KBM-7 (cell line): ENCODE data around the gene CMKLR1.

Experiments used
- DNase-seq: peaks from one replicate; pipeline ENCODE4 v3.0.0-alpha.2; 2015
- in situ Hi-C: fragments of 300-500 bp; cut with MboI; formaldehyde crosslinking; loops from 2 replicates; pipeline ENCODE4 v1.14.3; 2020; ENCODE audit warnings: low sequenced_read_pairs, low pct_unique_long_range_greater_than_20kb, mixed read lengths

The CMKLR1 gene

DNA sequence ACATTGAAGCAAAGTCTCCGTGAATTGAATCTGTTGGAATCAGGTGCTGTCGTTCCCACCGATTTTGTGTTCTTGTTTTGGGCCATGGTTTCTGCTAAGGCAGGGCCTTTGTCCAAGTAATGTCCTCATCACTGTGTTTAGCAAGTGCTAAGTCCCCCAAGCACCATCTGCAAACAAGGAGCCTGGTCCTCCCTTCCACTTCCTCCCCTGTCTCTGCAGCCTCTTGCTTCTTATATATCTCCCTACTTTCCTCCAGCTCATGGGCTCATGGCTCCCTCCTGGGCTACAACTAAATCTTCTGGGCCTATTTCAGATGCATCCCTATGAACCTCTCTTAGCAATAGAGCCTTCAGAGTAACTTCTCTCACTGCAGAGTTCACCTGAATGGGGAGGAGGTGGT lies 25.8 kb upstream of the CMKLR1 start:
- no peak for DNase-seq
- in situ Hi-C loops, result no loop called here

DNA sequence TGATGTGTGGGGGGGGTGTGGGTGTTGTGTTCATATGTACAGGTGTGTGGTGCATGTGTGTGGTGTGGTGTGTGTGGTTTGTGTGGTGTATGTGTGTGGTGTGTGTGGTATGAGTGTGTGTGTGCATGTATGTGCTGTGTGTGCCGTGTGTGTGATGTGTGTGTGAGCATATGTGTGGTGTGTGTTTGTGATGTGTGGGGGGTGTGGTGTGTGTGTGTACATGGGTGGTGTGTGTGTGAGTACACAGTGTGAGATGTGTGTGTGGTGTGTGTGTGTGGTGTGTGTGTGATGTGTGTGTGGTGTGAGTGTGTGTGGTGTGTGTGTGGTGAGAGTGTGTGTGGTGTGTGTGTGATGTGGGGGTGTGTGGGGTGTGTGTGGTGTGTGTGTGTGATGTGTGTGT lies 24.5 kb upstream of the CMKLR1 start:
- no peak for DNase-seq
- in situ Hi-C loops, result no loop called here

DNA sequence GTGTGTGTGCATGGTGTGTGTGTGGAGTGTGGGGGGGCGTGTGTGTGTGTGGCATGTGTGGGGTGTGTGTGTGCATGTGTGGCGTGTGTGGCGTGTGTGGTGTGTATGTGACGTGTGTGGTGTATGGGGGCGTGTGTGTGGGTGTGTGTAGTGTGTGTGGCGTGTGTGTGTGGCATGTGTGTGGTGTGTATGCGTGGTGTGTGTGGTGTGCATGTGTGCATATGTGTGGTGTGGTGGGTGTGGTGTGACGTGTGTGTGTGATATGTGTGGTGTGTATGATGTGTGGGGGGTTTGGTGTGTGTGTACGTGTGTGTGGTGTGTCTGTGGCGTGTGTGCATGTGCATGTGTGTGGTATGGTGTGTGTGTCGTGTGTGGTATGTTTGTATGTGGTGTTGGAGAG lies 24.1 kb upstream of the CMKLR1 start:
- in situ Hi-C loops, result no loop called here
- DNase-seq, result no peak

DNA sequence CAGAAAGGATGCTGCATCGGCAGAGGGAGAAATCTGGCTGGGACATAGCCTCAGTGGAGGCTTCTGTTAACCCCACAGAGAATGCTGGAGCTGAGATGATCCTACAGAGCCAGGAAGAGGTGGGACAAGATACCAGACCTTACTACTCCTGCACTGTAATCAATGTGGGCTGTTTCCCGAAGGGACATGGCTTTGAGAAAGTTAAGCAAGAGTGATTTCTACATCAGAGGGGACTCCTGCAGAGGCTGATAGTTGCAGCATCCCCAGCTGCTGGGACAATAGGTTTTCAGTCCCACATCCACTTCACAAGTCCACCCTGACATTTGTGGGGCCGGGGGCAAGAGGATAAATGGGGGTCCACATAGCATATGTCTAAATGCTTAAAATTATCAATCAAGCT lies 22.5 kb upstream of the CMKLR1 start:
- DNase-seq, result no peak
- in situ Hi-C loops, result no loop called here

DNA sequence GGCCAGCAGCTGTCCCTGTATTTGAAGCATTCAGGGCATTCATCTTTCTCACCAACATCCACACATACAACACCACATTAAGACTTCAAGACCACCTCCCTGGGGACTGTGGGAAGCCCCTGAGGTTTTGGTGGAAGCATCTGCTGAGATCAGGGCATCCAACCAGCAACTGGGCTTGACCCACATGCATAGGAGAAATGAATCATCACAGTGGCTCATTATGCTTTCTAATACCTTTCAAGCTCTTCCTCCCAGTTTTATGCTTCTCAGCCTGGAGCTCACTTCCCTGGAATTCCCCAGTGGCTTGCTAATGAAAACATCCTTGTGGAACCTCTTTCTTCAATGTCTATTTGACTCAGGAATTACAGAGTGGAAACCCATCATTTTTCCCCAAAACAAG lies 21.4 kb upstream of the CMKLR1 start:
- DNase-seq, result no peak
- in situ Hi-C loops, result no loop called here

DNA sequence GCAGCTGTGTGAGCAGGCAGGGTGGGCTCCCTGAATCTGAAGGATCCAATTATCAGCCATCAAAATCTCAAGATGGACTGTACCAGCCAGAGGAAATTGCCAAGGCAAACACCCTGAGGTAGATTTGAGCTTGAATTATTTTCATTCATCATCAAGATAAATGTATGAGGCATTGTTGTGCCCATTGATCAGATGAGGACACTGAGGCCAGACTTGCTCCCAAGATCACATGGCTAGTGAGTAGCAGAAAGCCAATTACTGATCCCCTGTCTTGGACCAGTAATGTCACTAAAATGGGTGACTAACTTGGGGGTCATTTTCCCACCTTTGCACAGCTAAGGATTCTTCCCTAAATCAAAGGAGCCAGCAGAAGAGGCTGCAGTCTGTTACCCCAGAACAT lies 20.9 kb upstream of the CMKLR1 start:
- in situ Hi-C loops, result no loop called here
- DNase-seq, result no peak

DNA sequence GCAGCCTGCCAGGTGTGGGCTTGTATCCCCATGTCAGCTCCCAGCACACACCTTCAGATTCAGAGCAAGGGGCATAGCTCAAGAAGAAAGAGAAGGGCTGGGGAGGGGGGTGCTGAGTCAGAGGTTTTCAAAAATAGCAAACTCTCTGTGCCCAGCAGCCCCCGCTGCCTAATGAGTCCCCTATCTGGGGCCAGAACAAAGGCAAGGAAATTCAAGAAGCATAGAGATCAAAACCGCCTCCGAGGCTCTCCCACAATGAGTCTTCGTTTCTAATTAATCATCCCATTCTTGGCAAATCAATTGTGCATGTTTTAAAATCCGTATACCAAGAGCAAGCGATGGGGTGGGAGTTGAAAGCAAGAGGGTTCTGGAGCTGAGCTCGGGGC lies 19.5 kb upstream of the CMKLR1 start:
- no peak for DNase-seq
- in situ Hi-C loops, result no loop called here

DNA sequence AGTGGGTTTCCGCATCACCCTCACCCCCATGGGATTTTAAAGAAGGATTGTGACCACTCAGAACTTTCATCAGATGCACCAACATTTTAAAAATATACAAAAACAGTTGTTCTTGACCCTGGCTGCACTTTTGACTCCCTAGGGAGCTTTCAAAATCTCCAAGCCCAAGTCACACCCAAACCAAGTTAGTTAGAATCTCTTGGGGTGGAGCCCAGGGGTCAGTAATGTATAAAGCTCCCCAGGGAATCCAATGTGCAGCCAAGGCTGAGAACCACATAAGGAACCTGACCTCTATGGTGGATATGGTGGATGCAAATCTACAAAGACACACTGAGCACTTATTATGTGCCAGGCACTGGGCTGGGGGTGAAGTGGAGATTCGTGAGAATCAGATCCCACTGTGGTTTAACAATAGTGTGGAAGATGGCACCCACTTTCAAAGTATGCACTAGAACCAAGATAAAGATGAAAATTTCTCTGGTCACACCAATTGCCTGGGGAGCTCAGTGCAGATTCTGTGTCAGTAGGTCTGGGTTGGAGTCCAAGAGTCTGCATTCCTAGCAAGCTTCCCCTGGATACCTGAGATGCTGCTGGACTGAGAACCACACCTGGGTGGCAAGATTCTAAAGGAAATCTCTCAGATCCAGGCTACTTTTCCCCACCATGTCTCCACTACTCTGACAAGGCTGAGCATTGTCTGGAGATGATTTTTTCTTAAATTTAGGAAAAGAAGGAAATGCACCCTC lies 18.9 kb upstream of the CMKLR1 start:
- in situ Hi-C loops, result no loop called here
- no peak for DNase-seq

DNA sequence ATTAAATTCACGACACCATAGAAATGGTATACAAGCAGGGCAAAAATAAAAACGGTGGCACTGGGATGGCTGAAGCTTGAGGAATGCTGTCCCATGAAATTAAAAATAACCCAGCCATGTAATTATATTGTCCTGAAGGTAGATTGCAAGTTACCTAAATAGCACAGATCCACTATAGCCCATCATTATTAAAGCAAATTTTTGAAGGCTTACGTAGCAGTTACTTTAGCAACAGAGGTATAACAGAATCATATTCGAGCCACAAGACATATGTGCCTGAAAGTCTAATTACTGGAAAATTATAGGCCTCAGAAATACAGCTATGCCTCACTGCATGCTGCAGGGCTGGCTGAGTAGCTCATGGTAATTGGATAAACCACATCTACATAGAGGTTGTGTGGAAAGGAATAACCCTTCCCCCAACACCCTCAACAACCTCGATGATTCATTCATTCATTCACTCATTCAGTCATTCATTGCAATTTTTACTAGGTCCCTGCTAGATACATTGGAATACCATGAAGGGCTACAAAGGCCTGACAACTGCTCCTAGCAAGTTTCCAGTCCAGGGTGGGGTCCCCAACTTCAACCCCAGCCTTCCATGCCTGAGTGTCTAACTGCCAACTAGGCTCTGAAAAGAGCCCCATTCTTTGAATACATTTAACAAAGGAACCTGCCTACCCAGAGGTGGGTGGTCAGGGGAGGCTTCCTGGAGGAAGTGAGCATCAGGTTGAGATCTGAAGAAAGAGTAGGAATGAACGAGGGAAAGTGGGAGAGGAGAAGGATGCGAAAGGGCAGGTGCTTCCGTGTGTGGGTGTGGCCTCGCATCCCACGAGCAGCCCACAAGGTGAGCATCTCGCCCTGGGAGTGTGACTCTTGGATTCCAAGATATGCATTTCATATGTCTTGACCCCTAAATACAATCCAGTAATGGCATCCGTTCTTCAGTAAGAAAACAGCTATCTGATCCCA lies 18.0 kb upstream of the CMKLR1 start:
- in situ Hi-C loops, result no loop called here
- no peak for DNase-seq

DNA sequence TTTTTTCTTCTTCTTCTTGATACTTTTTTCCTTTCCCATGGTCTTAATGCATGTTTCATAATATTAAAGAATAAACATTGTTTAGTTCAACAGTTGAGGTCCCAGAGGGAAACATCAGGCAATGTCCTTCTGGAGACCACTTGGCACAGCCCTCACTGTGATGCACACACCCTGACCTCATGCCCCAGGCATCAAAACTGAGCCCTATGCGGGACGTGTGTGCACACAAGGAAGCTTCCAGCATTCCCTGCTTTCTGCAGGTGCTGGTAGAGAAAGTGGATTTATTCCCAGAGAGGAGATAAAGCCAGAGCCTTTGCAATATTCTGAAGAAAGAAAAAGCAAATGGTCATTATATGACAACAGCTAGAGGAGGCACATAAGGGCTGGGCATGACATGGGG lies 16.0 kb upstream of the CMKLR1 start:
- in situ Hi-C loops, result no loop called here
- DNase-seq, result no peak

DNA sequence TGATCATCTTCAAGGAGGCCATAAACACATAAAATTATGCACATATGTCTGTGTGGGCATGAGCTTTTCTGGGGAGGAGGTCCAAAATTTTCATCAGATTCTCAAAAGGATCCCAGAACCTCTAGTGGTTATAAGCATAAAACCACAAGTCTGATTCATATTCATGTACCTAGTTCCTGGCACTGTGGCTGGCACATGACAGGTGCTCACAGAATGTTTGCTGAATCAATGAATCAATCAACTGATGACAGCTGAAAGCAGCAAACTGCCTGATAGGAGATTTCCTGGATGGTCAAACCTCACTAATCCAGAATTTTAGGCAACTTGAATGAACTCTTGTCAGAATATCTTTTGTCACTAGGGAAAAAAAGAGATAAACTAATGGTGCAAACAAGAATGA lies 13.5 kb upstream of the CMKLR1 start:
- in situ Hi-C loops, result no loop called here
- no peak for DNase-seq

DNA sequence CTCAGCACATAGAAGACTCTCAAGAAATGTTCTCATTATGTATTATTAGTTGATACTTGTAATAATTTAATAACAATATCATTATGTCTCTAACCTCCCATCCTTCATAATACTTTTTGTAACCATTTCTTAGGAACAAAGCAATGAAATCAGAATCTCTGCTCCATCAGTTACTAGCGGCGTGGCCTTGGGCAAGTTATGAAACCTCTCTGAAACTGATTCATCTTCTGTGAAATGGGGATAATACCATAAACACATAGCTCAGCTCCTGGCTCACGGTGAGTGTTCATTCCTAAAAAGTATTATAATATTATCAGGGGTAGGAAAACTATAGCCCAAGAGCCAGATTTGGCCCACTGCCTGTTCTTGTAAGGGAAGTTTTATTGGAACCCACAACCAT lies 11.4 kb upstream of the CMKLR1 start:
- DNase-seq, result no peak
- in situ Hi-C loops, result no loop called here

DNA sequence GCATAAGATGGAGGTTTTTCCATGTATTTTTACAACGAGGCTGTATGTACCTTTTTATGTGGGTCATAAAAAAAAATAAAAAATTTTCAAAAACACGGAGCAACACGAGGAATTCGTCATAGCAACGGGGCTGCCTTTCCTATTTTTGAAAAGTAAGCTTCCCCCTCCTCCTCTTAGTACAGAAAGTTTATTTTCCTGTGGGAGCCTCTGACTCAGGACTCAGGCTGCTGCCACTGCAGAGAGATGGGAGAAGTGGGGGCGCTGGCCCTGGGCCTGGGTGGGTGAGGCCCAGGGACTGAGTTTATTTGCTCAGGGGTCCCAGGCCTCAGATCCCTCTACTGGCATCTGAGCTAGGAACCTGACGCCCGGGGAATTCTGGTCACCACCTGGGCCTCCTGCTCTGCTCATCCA lies 10.2 kb upstream of the CMKLR1 start:
- in situ Hi-C loops, result no loop called here

DNA sequence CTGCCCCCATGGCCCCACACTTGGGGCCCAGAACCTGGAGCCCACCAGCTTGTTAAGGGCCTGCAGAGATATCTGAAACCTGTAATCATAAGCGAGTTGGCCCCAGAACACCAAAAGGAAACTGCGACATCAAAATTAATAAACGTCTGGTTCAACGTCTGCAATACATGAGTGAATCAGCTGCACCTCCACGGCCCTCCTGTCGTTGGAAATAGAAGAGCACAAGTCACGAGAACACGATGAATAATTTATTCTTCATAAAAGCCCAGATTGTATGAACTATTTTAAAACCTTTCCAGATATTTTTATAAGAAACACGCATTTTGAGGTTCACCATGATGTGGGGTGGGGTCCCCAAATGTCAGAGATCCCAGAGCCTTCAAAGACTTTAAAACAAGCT lies 9.7 kb upstream of the CMKLR1 start:
- no peak for DNase-seq
- in situ Hi-C loops, result no loop called here

More for the DNA sequence above, 10.2 kb upstream of the CMKLR1 start:
- no peak for DNase-seq

DNA sequence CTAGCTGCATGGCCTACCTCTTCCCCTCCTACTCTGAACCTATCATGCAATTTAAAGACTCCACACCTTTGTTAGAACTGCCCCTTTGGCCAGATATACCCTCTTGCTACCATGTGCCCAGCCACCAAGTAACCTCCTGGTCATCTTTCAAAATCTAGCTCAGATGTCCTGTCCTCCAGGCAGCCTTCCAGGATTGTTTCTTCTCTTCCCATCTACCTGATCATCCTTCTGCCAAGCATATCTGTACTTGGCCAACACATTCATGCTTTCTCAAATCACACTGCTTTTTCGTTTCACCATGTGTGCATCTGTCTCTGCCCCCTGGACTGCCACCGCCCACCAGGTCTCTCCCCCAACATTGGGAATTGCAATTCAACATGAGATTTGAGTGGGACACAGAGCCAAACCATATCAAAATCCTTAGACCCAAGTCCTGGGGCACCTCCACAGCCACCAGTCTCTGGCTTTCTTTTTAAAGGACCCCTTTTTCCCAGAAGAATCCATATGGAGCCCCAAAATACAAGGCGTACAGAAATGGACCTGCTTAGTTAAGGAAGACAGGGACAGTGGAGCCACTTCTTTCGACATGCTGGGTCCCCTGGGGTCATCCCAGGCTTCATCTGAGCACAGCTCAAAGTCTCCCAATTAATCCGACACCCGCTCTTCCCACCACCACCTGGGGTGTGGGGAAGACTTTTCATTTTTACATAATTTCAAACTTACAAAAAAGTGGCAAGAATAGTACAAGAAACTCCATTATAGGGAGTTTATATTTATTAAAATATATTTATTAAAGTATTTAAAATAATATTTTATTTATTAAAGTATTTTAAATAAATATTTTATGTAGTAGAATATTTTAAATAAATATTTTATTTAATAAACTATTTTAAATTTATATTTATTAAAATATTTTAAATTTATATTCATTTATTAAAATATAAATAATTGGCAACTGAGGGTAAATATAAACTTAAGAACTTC lies 7.9 kb upstream of the CMKLR1 start:
- DNase-seq, result no peak
- in situ Hi-C loops, result no loop called here

DNA sequence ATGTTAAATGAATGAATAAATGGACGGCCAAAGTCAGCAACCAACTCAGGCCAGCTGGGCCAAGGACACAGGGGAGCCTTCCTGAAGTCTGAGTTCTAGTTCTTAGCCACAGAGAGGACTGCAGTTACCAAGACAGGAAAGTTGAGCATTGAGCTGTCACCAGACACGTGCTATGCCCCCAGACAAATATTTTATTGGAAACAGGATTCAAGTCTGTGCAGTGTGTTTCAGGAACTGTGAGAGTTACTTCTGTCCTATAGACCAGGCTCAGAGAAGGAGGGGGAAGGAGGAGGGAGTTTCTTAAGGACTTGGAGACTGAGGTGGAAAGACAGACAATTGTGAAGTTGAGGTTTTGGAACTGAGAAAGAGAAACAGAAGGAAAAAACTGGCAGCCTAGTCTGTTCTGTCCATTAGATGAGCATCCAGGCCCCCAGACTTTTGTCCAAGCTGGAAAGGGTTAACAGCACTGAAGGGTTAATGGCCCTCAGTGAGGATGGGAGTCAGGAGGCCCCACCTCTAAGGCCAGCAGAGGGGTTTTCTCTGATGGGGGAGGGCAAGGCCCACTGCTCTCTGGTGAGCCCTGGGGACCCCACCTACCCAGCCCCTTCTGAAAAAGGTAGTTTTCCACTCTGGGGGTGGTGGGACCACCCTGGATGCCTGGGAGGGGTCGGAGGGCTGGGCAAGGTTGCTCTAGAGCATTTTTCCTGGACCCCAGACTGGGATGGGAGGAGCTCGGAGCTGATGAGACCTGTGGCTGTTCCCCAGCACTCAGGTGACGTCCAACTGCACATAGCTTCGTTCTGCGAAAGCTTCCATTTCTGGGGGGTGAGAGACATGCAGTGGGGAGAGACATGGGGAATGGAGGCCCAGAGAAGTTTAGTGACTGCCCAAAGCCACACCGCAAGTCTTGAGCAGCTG lies 6.9 kb upstream of the CMKLR1 start:
- in situ Hi-C loops, result no loop called here
- no peak for DNase-seq

DNA sequence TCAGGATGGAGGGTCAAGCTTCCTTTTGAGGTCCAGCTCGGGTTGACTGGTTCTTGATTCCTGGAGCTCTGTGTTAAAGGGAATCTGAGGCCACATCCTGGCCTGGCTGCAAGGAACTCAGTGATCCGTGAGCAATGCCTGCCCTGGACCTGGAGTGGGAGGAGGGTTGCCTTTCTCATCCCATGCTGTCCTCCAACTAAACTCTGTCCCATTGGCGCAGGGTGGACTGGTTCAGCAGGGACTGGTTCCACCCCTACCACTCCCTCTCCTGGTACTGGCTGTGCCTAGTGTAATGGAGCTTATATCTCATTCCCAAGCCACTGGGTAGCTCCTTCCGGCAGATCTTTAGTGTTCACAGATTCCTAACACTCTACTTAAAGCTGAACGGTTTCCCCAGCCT lies 3.9 kb upstream of the CMKLR1 start:
- DNase-seq, result no peak
- in situ Hi-C loops, result no loop called here
